NCI-H2196 treated with DMSO at 0.1 percent for 48 hours (cell line): Measurements from ENCODE around the gene PHF21A.

ENCODE experiments used
- DNase-seq: peaks from one replicate; lab custom pipeline; 2025; ENCODE audit not compliant: unreplicated experiment; lab: John Stamatoyannopoulos, UW

The PHF21A gene

DNA sequence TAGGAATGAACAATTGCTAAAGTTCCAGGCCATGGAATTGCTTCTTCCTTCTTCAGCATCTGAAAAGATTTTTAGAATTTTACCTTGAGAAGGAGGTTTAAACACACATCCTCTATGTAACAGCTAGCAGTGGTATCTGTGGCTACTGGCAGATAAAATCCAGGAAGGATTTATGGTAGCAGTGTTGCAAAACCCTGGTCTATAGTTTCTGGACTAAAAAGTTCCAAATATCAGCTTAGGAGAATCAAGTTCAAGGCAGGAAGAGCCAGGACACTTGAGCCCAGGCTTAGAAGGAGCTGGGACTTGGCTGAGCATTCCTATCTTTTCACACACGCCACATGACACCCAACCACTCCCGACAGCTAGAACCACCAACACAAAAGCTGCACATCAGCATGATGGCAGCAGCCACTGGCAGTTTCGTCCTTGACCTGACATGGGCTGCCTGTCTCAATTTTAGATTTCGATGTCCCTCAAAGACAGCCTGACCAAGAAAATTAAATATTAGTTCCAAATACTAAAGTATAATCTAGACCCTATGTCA is 184.7 kb downstream of the PHF21A start:
- DNase-seq, result no peak

- DNase-seq, result no peak
Observed at GRCh38 chr11:45935349-45936064, 185.7 kb downstream of the PHF21A start.

DNA sequence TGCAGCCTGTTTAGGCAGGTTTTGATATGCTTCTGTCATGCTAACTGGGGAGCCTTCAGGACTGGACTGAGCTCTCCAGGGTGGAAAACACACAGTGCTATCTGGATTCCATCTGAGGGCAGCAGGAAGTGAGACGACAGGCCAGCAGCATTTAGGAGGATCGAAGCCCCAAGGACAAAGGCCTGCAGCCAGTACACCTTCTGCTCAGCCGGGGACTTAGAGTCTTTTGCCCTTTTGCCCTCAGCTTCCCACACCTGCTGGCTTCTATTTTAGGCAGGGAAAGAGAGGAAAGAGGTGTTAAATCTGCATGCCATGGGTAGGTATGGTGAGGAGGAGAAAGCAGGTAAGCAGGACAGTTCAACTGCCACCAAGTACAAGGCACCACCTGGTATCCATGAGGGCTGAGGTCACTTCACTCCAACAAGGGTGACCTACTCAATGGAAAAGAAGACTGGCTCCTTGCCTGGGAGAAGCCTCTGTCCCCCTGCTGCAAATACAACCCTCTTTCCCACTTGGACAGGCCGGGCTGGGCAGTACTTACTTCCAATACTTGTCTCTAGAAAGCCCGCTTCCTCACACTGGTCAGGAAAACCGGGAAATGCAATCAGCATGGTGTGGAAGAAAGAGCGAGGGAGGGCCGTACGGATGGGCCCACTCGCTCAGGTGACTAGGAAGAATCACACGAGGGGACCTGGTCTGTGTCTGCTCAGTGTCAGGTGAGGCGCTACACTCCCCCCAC is 186.5 kb downstream of the PHF21A start:
- no peak for DNase-seq

DNA sequence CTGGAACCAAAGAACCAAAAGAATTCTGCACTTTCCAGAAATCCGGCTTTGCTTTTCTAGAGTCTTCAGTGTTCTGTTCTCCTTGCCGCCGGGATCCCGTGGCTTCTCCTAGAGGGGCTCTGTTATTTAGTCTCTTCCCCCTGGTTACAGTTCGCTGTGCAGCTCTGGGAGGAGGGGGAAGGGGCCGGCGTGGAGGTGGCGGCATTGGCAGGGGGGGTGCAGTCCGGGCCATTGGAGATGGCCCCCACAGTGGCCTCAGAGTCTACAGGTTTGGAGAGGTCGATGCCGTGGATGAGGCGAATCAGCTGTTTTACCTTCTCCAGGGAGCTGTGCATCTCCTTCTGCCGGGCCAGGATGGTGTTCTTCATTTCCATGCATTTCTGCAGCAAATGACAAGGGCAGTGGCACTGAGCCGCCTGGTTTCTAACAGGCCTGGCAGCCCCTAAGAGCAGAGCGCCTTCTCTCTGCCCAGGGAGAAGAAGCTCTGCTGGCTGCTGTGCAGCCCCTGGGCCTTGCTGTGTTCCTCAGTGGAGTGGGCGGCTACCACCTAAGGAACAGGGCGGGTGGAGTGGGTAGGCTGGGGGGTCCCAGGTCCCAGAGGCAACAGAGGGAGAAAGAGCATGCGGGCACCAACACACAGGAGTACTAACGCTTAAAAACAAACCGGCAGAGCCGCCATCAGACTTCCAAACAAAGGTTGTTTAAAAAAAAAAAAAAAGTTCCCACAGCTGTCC is 187.2 kb downstream of the PHF21A start:
- DNase-seq, result no peak

DNA sequence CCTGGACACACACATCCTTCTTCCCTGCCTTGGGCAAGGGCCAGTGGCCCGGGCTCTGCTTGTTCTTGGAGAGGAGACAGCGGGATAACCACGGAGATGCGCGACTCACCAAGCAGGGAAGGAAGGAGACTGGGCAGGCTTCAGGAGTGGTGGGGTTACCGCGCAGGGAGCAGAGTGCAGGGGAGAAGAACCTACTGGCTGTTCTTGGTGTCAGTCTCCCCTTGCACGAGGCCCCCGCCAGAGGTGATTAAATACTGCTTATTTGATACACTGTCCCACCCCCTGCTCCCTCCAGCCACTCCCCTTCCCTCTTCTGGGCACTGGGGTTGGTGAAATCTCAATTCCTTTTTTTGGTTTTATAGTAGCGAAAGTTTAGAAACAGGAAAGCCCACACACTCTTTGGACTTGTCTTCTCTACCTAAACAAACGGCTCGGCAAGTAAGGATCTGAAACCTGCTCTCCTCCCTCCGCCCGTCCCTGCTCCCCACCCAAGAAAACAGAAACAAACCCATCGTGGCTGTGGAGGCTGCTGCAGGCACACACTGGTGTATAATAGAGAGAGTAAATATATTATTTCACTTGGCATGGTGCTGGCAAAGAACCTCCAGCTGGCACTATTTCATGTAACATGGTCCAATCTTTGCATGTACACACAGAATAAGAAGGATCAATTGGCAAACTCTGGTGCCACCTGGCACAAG is 188.0 kb downstream of the PHF21A start:
- DNase-seq, result no peak

GRCh38 chr11:45932217-45932616 is 189.0 kb downstream of the PHF21A start:
- DNase-seq, result no peak

GRCh38 chr11:45931739-45932138 is 189.5 kb downstream of the PHF21A start:
- no peak for DNase-seq

DNA sequence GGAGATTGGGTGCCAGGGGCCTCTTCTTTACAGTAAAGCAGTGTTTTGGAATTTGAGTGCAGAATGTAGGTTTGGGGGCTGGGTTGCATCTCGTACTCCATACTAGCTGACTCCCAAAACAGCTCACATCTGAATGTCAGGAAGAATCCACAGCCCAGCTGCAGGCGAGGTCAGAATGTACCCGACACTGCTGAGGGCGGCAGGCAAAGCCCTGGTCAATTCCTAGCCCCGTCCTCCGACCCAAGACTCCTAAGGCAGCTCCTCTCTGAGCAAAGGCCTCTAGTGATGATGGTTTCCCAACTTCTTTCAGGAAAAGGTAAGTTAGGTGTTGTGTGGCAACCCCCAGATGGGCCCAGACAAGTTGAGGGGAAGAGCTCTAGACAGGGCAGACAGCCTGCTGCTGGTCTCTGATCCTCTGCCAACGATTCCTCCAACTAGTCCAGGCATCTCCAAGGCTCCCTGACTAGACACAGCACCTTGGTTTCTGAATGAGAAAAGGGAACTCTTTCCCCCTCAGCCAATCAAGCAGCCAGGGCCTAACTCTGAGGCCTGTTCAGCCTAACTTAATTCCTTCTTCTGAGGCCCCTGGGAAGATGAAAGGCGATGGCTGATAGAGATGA is 190.2 kb downstream of the PHF21A start:
- DNase-seq, result no peak

DNA sequence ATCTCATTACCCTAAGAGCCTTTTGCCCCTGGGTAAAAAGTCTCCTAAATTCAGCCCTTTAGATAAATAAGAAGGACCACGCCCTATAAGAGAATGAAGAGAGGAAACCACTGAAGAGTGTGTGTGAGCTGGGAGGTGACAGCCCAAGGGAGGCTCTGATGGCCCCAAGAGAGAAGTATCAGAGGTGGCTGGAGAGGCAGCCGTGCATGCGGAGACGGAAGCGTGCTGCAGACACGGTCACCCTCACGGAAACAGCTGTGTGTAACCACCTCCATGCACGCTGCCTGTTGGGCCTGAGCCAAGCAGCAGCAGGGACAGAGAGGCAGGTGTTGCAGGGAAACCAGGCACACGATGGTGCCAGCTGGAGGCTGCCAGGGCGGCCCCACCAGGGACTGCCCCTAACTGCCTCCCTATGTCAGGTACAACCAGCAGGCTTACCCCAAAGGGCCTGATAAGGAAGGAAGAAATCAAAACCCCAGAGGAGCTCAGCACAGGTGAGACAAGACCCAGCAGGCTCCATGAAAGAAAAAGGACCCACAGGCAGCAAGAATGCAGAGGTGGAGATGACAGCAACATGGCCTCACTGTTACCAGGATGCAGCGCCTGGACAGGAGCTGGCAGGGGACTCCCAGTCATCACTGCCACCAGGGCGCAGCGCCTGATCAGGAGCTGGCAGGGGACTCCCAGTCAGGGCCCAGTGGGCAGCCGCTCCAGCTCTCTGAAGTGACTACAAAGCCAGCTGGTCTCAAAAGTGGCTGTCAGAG is 191.0 kb downstream of the PHF21A start:
- peak; percentile 74 for DNase-seq

DNA sequence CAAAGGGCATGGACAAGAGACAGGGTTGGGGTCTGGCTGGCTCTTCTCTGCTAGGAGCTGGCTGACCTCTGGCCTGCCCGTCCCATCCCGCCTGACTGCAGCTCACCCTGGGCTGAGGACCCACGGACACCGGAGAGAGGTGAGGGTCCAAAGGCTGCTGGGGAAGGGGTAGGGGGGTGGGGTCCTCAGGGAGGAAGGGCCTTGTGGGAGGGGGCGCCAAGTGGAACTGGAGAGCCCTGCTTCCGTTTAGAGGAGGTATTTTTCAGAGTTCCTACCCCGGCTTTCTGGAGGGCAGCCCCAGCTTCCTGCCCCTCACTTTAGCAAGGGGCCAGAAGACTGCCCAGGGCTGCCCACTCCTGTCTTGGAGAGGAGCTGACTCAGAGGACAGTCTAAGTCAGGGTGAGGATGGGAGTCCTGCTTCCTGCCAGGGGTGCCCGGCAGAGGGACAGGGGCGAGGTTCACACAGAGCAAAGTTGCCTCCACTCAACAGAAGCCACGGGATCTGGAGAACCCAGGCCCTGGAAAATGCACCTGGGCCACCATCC is 191.7 kb downstream of the PHF21A start:
- DNase-seq, result no peak

DNA sequence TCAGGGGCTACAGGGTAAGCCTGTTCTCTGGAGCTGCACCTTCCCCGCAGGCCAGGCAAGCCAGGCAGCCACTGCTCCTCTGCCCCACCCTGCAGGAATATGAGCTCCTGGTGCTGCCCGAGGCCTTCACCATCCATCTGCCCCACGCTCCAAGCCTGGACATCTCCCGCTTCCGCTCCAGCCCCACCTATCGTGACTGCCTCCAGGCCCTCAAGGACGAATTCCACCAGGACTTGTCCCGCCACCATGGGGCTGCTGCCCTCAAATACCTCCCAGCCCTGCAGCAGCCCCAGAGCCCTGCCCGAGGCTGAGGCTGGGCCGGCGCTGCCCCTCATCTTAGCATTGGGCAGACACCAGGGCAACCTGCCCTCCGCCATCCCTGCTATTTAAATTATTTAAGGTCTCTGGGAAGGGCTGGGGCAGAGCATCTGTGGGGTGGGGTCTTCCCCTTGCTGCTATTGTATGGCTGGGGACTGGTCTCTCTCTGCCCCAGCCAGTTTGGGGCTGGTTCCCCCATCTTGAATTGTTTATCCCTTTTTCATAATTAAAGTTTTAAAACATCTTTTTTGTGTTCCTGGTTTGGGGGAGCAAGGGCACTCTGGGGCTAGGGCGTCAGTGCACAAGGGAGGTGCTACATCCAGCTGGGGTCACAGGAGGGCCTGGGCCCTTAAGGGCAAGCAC is 192.6 kb downstream of the PHF21A start:
- no peak for DNase-seq

DNA sequence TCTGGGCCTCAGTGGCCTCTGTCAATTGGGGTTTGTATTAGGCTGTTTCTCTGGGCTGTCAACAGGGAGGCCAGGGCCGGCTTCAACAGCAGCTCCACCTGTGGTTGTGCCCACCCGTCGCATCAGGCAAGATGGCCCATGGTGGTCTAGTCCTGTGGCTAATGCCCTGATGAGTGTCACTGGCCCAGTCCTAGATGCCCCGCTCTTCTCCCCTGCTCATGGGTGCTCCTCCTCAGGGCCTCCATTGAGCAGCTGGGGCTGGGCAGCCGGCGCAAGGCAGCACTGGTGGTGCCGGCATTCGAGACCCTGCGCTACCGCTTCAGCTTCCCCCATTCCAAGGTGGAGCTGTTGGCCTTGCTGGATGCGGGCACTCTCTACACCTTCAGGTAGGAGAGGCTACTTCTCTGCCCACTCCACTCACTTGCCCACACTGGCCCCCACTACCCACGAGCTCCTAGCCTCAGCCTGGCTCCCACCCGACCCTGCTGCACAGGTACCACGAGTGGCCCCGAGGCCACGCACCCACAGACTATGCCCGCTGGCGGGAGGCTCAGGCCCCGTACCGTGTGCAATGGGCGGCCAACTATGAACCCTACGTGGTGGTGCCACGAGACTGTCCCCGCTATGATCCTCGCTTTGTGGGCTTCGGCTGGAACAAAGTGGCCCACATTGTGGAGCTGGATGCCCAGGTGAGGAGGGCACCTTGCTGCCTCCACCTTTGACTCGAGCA is 193.4 kb downstream of the PHF21A start:
- no peak for DNase-seq

GRCh38 chr11:45927332-45927683 is 193.9 kb downstream of the PHF21A start:
- DNase-seq, result no peak

GRCh38 chr11:45926536-45927331 is 194.5 kb downstream of the PHF21A start:
- DNase-seq, result no peak

DNA sequence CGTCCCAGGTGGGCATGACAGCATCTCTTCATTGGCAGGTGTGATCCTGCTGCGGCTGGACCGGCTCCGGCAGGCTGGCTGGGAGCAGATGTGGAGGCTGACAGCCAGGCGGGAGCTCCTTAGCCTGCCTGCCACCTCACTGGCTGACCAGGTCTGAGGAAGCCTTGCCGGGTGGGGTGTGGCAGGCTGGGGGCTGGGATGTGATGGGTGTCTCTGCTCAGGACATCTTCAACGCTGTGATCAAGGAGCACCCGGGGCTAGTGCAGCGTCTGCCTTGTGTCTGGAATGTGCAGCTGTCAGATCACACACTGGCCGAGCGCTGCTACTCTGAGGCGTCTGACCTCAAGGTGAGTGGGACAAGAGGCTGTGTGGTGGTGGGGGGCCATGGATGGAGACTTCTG is 195.3 kb downstream of the PHF21A start:
- DNase-seq, result no peak

DNA sequence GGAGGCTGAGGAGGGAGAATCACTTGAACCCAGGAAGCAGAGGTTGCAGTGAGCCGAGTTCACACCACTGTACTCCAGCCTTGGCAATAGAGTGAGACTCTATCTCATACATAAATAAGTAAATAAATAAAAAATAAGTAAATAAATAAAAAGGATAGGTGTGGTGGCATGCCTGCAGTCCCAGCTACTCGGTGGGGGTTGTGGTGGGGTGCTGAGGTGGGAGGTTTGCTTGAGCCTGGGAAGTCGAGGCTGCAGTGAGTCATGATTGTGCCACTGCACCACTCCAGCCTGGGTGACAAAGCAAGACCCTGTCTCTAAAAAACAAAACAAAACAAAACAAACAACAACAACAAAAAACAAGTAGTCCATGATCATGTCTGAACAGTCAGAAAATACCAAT is 195.7 kb downstream of the PHF21A start:
- no peak for DNase-seq

- no peak for DNase-seq
Observed at GRCh38 chr11:45924927-45925326, 196.3 kb downstream of the PHF21A start.
